Parathyroid adenoma (tissue), 2 donors: ENCODE data around the gene SH3BP5.

ENCODE experiments used
- H2AFZ ChIP-seq: fragments of 300-600 bp; sonication (generic); one replicate; pipeline ENCODE4 v1.7.0; 2017; ENCODE audit warnings: antibody characterized with exemption, mild to moderate bottlenecking
- H3K27ac ChIP-seq: fragments of 300-600 bp; sonication (generic); one replicate; pipeline ENCODE4 v1.7.0; 2017
- H3K27me3 ChIP-seq: fragments of 300-600 bp; sonication (generic); one replicate; pipeline ENCODE4 v1.7.0; 2017; ENCODE audit warnings: low read length; ENCODE audit not compliant: control insufficient read depth, insufficient read depth
- H3K36me3 ChIP-seq: fragments of 300-600 bp; sonication (generic); one replicate; pipeline ENCODE4 v1.7.0; 2017; ENCODE audit warnings: low read length; ENCODE audit not compliant: control insufficient read depth, insufficient read depth
- H3K4me1 ChIP-seq: fragments of 300-600 bp; sonication (generic); one replicate; pipeline ENCODE4 v1.7.0; 2017; ENCODE audit warnings: control low read depth
- H3K4me2 ChIP-seq: fragments of 300-600 bp; sonication (generic); one replicate; pipeline ENCODE4 v1.7.0; 2017; ENCODE audit warnings: low read length
- H3K4me3 ChIP-seq: fragments of 300-600 bp; sonication (generic); one replicate; pipeline ENCODE4 v1.7.0; 2017; ENCODE audit warnings: low read depth, low read length
- H3K79me2 ChIP-seq: fragments of 300-600 bp; sonication (generic); one replicate; pipeline ENCODE4 v1.7.0; 2017; ENCODE audit warnings: control low read depth
- H3K9ac ChIP-seq: fragments of 300-600 bp; sonication (generic); one replicate; pipeline ENCODE4 v1.7.0; 2017; ENCODE audit warnings: mild to moderate bottlenecking
- H3K9me3 ChIP-seq: fragments of 300-600 bp; sonication (generic); one replicate; pipeline ENCODE4 v1.7.0; 2017; ENCODE audit warnings: low read length; ENCODE audit not compliant: control insufficient read depth
- TF ChIP-seq, protein P1 (sequence below): fragments of 300-600 bp; sonication (generic); IDR thresholded peaks from one replicate; pipeline ENCODE4 v1.7.0; 2017; ENCODE audit warnings: antibody characterized with exemption, mild to moderate bottlenecking
- donor health status: primary hyperparathyroidism.

SH3BP5 gene

DNA sequence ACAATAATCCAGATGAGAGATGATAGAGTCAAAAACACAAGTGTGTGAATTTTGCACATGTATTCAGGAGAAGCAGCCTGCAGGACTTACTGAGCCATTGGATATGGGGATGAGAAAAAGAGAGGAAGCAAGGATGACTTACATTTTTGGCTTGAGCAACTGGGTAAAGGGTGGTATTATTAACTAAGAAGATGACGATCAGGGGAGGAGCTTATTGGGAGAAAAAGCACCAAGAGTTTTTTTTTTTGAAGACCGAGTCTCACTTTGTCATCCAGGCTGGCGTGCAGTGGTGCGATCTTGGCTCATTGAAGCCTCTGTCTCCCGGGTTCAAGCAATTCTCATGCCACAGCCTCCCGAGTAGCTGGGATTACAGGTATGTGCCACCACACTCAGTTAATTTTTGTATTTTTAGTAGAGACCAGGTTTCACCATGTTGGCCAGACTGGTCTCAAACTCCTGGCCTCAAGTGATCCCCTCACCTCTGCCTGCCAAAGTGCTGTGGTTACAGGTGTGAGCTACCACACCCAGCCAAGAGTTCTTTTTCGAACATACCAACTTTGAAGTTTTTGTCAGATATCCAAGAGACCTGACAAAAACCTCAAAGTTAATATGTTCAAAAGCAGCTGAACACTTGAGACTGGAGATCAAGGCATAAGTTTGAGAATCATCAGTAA is 14.8 kb upstream of the SH3BP5 start:
- Histone ChIP-seq H3K9me3 (no peaks in the 10 kb centered on the region), H3K9ac (no peak overlapping the region), H3K27me3 (no peaks in the 10 kb centered on the region), H3K36me3 (no peaks in the 10 kb centered on the region), H3K79me2 (no peaks in the 10 kb centered on the region), H3K4me1 (no peaks in the 10 kb centered on the region), H3K4me2 (no peak overlapping the region), H3K4me3 (no peak overlapping the region), H3K27ac (no peak overlapping the region), H2AFZ (no peak overlapping the region)
- TF ChIP-seq, protein P1, sequence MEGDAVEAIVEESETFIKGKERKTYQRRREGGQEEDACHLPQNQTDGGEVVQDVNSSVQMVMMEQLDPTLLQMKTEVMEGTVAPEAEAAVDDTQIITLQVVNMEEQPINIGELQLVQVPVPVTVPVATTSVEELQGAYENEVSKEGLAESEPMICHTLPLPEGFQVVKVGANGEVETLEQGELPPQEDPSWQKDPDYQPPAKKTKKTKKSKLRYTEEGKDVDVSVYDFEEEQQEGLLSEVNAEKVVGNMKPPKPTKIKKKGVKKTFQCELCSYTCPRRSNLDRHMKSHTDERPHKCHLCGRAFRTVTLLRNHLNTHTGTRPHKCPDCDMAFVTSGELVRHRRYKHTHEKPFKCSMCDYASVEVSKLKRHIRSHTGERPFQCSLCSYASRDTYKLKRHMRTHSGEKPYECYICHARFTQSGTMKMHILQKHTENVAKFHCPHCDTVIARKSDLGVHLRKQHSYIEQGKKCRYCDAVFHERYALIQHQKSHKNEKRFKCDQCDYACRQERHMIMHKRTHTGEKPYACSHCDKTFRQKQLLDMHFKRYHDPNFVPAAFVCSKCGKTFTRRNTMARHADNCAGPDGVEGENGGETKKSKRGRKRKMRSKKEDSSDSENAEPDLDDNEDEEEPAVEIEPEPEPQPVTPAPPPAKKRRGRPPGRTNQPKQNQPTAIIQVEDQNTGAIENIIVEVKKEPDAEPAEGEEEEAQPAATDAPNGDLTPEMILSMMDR, result no peak

DNA sequence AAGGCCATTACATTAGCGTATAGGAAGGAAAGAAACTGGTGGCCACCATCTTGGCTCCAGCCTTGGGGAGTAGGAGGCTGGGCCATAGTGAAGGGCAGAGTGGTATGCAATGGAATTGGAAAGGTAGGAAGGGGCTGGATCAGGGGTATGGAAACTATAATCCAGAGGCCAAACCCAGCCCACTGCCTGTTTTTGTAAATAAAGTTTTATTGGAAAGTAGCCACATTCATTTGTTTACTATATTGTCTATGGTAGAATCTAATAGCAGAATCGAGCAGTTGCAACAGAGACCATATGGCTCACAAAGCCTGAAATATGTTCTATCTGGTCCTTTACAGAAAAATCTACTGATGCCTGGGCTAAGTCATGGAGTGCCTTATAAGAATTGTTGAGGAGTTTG is 14.1 kb upstream of the SH3BP5 start:
- H3K9ac ChIP-seq, result no peak overlapping the region
- H3K27ac ChIP-seq, result no peak overlapping the region
- H2AFZ ChIP-seq, result no peak overlapping the region
- no peaks in the 10 kb centered on the region for H3K4me1 ChIP-seq
- no peak overlapping the region for H3K4me2 ChIP-seq
- no peaks in the 10 kb centered on the region for H3K27me3 ChIP-seq
- TF ChIP-seq, protein P1, result no peak
- no peaks in the 10 kb centered on the region for H3K9me3 ChIP-seq
- no peaks in the 10 kb centered on the region for H3K36me3 ChIP-seq
- no peaks in the 10 kb centered on the region for H3K79me2 ChIP-seq
- H3K4me3 ChIP-seq, result no peak overlapping the region

DNA sequence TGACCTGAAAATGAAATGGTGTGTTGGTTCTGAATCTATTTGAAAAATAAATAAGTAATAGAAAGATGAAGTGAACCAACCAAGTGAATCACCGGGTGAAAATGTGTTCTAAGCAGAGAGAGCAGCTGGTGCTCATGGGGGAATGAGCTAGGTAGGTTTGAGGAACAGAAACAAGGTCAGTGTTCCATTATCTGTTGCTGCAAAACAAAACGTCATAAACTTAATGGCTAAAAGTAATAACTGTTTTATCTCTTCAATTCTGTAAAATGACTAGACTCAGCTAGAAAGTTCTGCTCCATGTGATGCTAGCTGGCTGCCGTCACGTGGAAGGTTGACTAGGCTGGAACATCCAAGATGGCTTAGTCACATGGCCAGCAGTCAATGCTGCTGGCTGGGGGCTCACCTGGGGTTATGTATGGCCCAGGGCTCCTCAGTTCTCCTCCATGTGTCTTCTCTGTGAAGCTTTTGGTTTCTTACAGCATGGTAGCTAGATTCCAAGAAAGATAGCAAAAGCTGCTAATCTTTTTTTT is 13.3 kb upstream of the SH3BP5 start:
- H3K9ac ChIP-seq, result no peak overlapping the region
- H3K4me3 ChIP-seq, result no peak overlapping the region
- TF ChIP-seq, protein P1, result no peak
- H3K27ac ChIP-seq, result no peak overlapping the region
- no peaks in the 10 kb centered on the region for H3K79me2 ChIP-seq
- H3K36me3 ChIP-seq, result no peaks in the 10 kb centered on the region
- no peaks in the 10 kb centered on the region for H3K4me1 ChIP-seq
- no peaks in the 10 kb centered on the region for H3K27me3 ChIP-seq
- H2AFZ ChIP-seq, result no peak overlapping the region
- H3K4me2 ChIP-seq, result no peak overlapping the region
- no peaks in the 10 kb centered on the region for H3K9me3 ChIP-seq

DNA sequence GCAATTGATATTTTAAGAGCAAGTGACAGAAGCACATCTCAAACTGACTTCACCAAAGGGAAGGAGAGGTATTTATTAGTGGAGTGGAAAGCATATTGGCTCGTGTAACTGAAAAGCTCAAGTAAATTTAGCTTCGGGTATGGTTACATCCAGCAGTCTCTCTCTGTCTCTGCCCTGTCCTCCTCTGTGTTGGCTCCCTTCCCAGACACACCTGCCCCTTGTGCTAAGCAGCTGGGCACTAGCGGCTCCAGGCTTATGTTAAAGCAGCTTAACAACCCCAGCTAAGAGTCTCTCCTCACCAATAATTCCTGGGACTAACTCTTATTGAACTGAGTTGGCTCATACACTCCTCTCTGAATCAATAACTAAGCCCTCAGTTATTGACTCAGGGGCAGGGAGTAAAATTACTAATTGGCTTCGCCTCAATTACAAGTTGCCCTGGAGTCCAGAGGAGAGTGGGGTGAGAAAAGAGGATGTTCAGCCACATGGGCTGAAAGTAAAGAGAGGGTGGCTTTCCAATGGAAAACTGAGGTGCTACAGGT is 12.8 kb upstream of the SH3BP5 start:
- Histone ChIP-seq H3K9me3 (no peaks in the 10 kb centered on the region), H3K79me2 (no peaks in the 10 kb centered on the region), H3K27ac (no peak overlapping the region), H3K27me3 (no peaks in the 10 kb centered on the region), H3K9ac (no peak overlapping the region), H3K4me1 (no peaks in the 10 kb centered on the region), H3K4me3 (no peak overlapping the region), H2AFZ (peak overlapping the region; percentile 16), H3K36me3 (no peaks in the 10 kb centered on the region), H3K4me2 (no peak overlapping the region)
- TF ChIP-seq, protein P1, result no peak

DNA sequence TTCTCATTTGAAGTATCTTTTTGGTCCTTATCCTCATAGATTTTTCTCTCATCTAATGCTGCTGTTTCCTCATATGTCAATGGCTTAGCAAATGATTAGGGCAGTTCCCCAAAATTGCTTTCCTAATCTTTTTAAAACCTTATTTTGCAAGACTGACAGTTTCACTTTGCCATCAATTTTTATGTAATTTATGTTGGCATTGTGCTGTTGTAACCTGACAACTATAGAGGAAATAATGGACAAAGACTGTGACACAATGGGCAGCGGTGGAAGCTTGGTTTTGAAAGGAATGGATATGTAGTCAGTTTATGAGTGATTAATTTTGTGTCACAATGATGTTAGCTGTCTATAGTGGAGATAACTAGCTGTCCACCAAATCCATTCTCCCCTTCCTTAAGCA is 10.6 kb upstream of the SH3BP5 start:
- TF ChIP-seq, protein P1, result no peak
- H3K9ac ChIP-seq, result no peak overlapping the region
- no peak overlapping the region for H2AFZ ChIP-seq
- H3K27ac ChIP-seq, result no peak overlapping the region
- H3K36me3 ChIP-seq, result no peaks in the 10 kb centered on the region
- H3K27me3 ChIP-seq, result no peaks in the 10 kb centered on the region
- H3K9me3 ChIP-seq, result no peaks in the 10 kb centered on the region
- H3K4me3 ChIP-seq, result no peak overlapping the region
- no peak overlapping the region for H3K4me2 ChIP-seq
- no peaks in the 10 kb centered on the region for H3K79me2 ChIP-seq
- no peaks in the 10 kb centered on the region for H3K4me1 ChIP-seq
